Activated CD4-positive, alpha-beta T cell treated with anti-CD3 and anti-CD28 coated beads, Interleukin-2, amount 10 ng/mL, durations not matched to agents 7 days and 5 days (primary cell): ENCODE measurements around the gene MEPE. TPM values are rescaled to one million over a fixed set of nuclear protein-coding genes. Genes with fewer than 3 reads are reported as not detected.

Experiments used
- CTCF ChIA-PET: fragments of 350-600 bp; sonication (Branson Sonifier 250); formaldehyde crosslinking; loops from one replicate; lab custom pipeline; 2021; ENCODE audit warnings: antibody characterized with exemption; lab: Charles Lee
- POLR2A ChIA-PET: fragments of 350-600 bp; sonication (Branson Sonifier 250); formaldehyde crosslinking; loops from one replicate; lab custom pipeline; 2021; ENCODE audit warnings: antibody characterized with exemption; lab: Charles Lee
- DNase-seq: peaks from one replicate; pipeline ENCODE4 v3.0.0-alpha.2; 2020
- H3K27ac Mint-ChIP-seq: one replicate; pipeline ENCODE4 v1.8.0; 2021; ENCODE audit warnings: mild to moderate bottlenecking, moderate library complexity, mixed read lengths
- H3K27me3 Mint-ChIP-seq: one replicate; pipeline ENCODE4 v1.8.0; 2021; ENCODE audit warnings: mixed read lengths
- H3K36me3 Mint-ChIP-seq: one replicate; pipeline ENCODE4 v1.8.0; 2021; ENCODE audit warnings: low read depth, mixed read lengths
- H3K4me1 Mint-ChIP-seq: one replicate; pipeline ENCODE4 v1.8.0; 2021; ENCODE audit warnings: mixed read lengths
- H3K4me3 Mint-ChIP-seq: one replicate; pipeline ENCODE4 v1.8.0; 2021; ENCODE audit warnings: mild to moderate bottlenecking, moderate library complexity, mixed read lengths
- H3K9me3 Mint-ChIP-seq: one replicate; pipeline ENCODE4 v1.8.0; 2021; ENCODE audit warnings: mixed read lengths
- total RNA-seq, 2 experiments: library from RNA; stranded (reverse); gene quantifications; one replicate each; pipeline ENCODE4 v1.2.3, GENCODE V29; 2021

MEPE gene
- total RNA-seq, 2 experiments from 2014 or later: not detected

DNA sequence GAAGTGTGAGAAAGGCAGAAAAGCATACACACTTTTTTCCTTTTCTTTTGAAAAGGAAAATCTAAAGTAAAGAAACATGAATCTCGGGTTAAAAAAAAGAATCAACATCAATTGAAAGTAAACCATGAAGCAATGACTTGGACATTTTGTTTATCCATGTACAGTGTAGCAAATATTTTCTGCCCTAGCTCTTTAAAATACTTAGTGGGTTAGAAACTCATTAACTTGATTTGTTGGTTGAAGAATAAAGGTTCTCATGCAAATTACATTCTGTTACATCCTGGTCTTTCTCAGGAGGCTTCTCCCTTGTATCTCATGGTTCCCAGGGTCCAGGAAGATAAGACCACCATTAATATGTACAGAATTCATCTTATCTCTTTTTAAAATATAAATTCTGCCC lies 9.0 kb upstream of the MEPE start:
- no peak for DNase-seq
- Mint-ChIP-seq H3K27me3 (peaks cover 10% of the 10 kb centered on the region), H3K36me3 (no peaks in the 10 kb centered on the region), H3K27ac (no peak overlapping the region), H3K4me3 (no peak overlapping the region), H3K9me3 (no peaks in the 10 kb centered on the region), H3K4me1 (no peaks in the 10 kb centered on the region)
- CTCF ChIA-PET: interaction anchor here (1.2 kb wide), 1 partner anchor 25 kb away, joined by 4 read pairs; no protein-coding TSS in a partner anchor
- POLR2A ChIA-PET: no interaction called here

GRCh38 chr4:87824352-87824751 lies 8.4 kb upstream of the MEPE start:
- POLR2A ChIA-PET: no interaction called here

DNA sequence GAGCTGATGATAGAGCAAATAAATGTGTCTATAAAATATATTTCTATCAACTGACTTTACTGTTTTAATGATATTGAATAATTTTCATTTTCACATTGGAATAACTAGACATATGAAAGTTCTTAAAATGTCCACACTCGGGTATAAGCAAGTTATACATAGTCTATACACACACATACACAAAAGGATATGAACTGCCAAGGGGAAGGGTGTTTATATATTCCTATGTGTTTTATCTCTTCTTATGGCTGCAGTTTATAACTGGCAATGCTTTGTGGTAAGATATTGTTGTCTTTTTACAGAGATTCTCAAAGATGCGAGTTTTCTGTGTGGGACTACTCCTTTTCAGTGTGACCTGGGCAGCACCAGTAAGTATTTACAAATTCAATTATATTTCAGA lies 1.6 kb downstream of the MEPE start:
- Mint-ChIP-seq H3K36me3 (no peaks in the 10 kb centered on the region), H3K27me3 (peaks cover 27% of the 10 kb centered on the region), H3K9me3 (no peaks in the 10 kb centered on the region), H3K4me3 (no peak overlapping the region), H3K4me1 (no peaks in the 10 kb centered on the region), H3K27ac (no peak overlapping the region)
- ChIA-PET CTCF (no interaction called here), POLR2A (no interaction called here)
- no peak for DNase-seq

More at GRCh38 chr4:87824352-87824751, 8.4 kb upstream of the MEPE start:
- H3K36me3 Mint-ChIP-seq: no peaks in the 10 kb centered on the region
- H3K9me3 Mint-ChIP-seq: no peaks in the 10 kb centered on the region
- H3K27ac Mint-ChIP-seq: no peak overlapping the region
- H3K27me3 Mint-ChIP-seq: peaks cover 12% of the 10 kb centered on the region
- no peak for DNase-seq
- H3K4me3 Mint-ChIP-seq: no peak overlapping the region
- H3K4me1 Mint-ChIP-seq: no peaks in the 10 kb centered on the region
- CTCF ChIA-PET: interaction anchor here (1.2 kb wide), 1 partner anchor 24 kb away, joined by 4 read pairs; no protein-coding TSS in a partner anchor

DNA sequence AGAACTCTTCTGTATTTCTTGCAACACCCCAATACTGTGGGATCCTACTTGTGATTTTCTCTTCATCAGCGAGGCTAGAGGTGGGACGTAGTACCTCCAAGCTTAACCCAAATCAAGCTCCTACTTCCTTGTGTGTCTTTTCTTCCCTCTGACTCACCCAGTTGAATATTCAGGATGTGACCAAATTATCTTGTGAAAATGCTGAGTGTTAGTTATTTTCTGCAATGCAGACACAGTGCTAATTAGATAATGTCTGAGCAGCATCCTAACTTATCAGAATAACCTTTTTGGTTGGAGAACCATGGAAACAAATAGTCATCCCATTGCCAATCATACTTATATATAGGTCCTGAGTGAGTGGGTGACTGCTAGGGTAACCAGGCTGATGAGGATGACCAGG lies 2.4 kb downstream of the MEPE start:
- H3K4me1 Mint-ChIP-seq: no peaks in the 10 kb centered on the region
- ChIA-PET CTCF (no interaction called here), POLR2A (no interaction called here)
- DNase-seq: no peak
- peaks cover 23% of the 10 kb centered on the region for H3K27me3 Mint-ChIP-seq
- no peak overlapping the region for H3K4me3 Mint-ChIP-seq
- no peaks in the 10 kb centered on the region for H3K36me3 Mint-ChIP-seq
- H3K27ac Mint-ChIP-seq: no peak overlapping the region
- no peaks in the 10 kb centered on the region for H3K9me3 Mint-ChIP-seq

GRCh38 chr4:87835743-87836142 lies 3.0 kb downstream of the MEPE start:
- DNase-seq: no peak
- Mint-ChIP-seq H3K27ac (no peak overlapping the region), H3K9me3 (no peaks in the 10 kb centered on the region), H3K36me3 (no peaks in the 10 kb centered on the region), H3K27me3 (peaks cover 25% of the 10 kb centered on the region), H3K4me3 (no peak overlapping the region), H3K4me1 (no peaks in the 10 kb centered on the region)
- POLR2A ChIA-PET: no interaction called here
- CTCF ChIA-PET: interaction anchor here (0.5 kb wide), 1 partner anchor 1890 kb away, joined by 7 read pairs; no protein-coding TSS in a partner anchor

GRCh38 chr4:87838205-87838604 lies 5.4 kb downstream of the MEPE start:
- Mint-ChIP-seq H3K27ac (no peak overlapping the region), H3K9me3 (no peaks in the 10 kb centered on the region), H3K36me3 (no peaks in the 10 kb centered on the region), H3K4me1 (no peaks in the 10 kb centered on the region), H3K4me3 (no peak overlapping the region), H3K27me3 (peaks cover 26% of the 10 kb centered on the region)
- ChIA-PET CTCF (interaction anchor here (1.0 to 1.7 kb wide), 2 partner anchors 11 to 373 kb away, joined by 3 read pairs; no protein-coding TSS in a partner anchor), POLR2A (no interaction called here)
- no peak for DNase-seq

DNA sequence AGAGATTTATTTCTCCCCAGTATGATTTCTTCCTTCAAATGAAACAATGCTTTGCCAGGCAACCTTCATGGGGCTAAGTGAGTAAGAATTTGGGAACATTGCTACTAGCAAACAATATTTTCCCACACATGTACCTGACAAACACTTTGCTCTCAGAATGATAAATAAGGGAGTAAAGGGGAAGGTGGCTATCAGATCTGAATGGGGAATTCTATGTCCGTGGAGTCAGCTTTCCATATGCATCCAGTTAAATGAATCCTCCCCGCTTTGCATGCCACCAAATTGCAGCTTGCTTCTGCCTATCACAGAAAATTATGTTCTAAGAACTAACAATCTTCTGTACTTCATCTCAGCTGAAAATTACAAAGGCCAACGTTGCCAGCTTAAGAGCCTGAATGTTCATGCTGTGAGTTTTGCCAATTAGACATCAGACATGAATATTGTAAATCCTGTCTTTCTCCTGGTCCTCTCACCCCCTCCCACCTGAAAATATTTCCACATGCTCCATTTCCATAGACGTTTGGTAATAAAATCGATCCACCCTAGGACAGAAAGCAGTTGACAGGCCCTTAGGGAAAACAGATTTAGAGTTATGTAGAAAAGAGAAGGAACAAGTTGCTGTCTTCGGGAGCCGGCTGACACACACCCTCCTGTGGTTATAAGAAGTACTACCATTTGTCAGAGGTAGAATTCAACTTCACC lies 6.3 kb downstream of the MEPE start:
- Mint-ChIP-seq H3K4me3 (no peak overlapping the region), H3K27ac (no peak overlapping the region), H3K36me3 (no peaks in the 10 kb centered on the region), H3K4me1 (no peaks in the 10 kb centered on the region), H3K9me3 (no peaks in the 10 kb centered on the region), H3K27me3 (peaks cover 33% of the 10 kb centered on the region)
- no peak for DNase-seq
- ChIA-PET POLR2A (no interaction called here), CTCF (interaction anchor here (0.6 kb wide), 2 partner anchors 10 to 520 kb away, joined by 3 to 4 read pairs; no protein-coding TSS in a partner anchor)

DNA sequence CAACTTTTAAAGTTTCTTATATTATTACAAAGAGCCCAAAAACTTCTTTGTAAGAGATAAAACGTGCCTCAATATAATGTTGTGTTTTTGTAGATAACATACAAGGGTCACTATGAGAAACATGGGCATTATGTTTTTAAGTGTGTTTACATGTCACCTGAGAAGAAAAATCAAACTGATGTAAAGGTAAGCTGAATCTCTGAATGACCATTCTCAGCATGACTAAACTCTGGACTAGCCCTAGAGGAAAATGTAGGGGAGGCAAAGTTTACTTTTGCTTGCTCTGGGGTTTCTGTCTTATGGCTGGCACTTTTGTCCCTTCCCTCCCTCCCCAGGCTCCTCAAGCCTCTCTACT lies 6.8 kb downstream of the MEPE start:
- Mint-ChIP-seq H3K27me3 (peaks cover 32% of the 10 kb centered on the region), H3K27ac (no peak overlapping the region), H3K9me3 (no peaks in the 10 kb centered on the region), H3K4me1 (no peaks in the 10 kb centered on the region), H3K36me3 (no peaks in the 10 kb centered on the region), H3K4me3 (no peak overlapping the region)
- no peak for DNase-seq
- ChIA-PET POLR2A (no interaction called here), CTCF (no interaction called here)

GRCh38 chr4:87840149-87840548 lies 7.4 kb downstream of the MEPE start:
- Mint-ChIP-seq H3K9me3 (no peaks in the 10 kb centered on the region), H3K4me3 (no peak overlapping the region), H3K27me3 (peaks cover 33% of the 10 kb centered on the region), H3K36me3 (no peaks in the 10 kb centered on the region), H3K4me1 (no peaks in the 10 kb centered on the region), H3K27ac (no peak overlapping the region)
- ChIA-PET POLR2A (no interaction called here), CTCF (no interaction called here)
- DNase-seq: no peak

- no peak overlapping the region for H3K4me3 Mint-ChIP-seq
Measured at GRCh38 chr4:87843936-87844335, 11.2 kb downstream of the MEPE start.

GRCh38 chr4:87844452-87844851 lies 11.7 kb downstream of the MEPE start:
- Mint-ChIP-seq H3K27me3 (peaks cover 42% of the 10 kb centered on the region), H3K4me3 (no peak overlapping the region), H3K9me3 (no peaks in the 10 kb centered on the region), H3K36me3 (no peaks in the 10 kb centered on the region), H3K4me1 (peaks cover 12% of the 10 kb centered on the region), H3K27ac (no peak overlapping the region)
- ChIA-PET POLR2A (no interaction called here), CTCF (no interaction called here)
- no peak for DNase-seq

More at GRCh38 chr4:87843936-87844335, 11.2 kb downstream of the MEPE start:
- H3K27me3 Mint-ChIP-seq: peaks cover 46% of the 10 kb centered on the region
- H3K36me3 Mint-ChIP-seq: no peaks in the 10 kb centered on the region
- no peak for DNase-seq
- POLR2A ChIA-PET: no interaction called here
- CTCF ChIA-PET: no interaction called here
- no peaks in the 10 kb centered on the region for H3K9me3 Mint-ChIP-seq
- no peak overlapping the region for H3K27ac Mint-ChIP-seq
- peaks cover 7% of the 10 kb centered on the region for H3K4me1 Mint-ChIP-seq

- Mint-ChIP-seq H3K27me3 (peaks cover 36% of the 10 kb centered on the region), H3K36me3 (no peaks in the 10 kb centered on the region), H3K9me3 (no peaks in the 10 kb centered on the region), H3K27ac (no peak overlapping the region), H3K4me1 (peaks cover 18% of the 10 kb centered on the region), H3K4me3 (no peak overlapping the region)
- ChIA-PET POLR2A (no interaction called here), CTCF (interaction anchor here (0.9 to 1.6 kb wide), 2 partner anchors 15 to 431 kb away, joined by 3 to 6 read pairs; no protein-coding TSS in a partner anchor)
- no peak for DNase-seq
Measured at GRCh38 chr4:87846226-87846625, 13.5 kb downstream of the MEPE start.

- CTCF ChIA-PET: interaction anchor here (0.6 to 1.2 kb wide), 7 partner anchors 11 to 926 kb away, joined by 3 to 5 read pairs (median 4); no protein-coding TSS in a partner anchor
- POLR2A ChIA-PET: interaction anchor here (0.6 kb wide), 1 partner anchor 29 kb away, joined by 5 read pairs; no protein-coding TSS in a partner anchor
- no peak overlapping the region for H3K4me3 Mint-ChIP-seq
- no peaks in the 10 kb centered on the region for H3K36me3 Mint-ChIP-seq
- peak overlapping the region; percentile 22 for H3K27ac Mint-ChIP-seq
- peaks cover 18% of the 10 kb centered on the region for H3K4me1 Mint-ChIP-seq
- H3K27me3 Mint-ChIP-seq: peaks cover 26% of the 10 kb centered on the region
- H3K9me3 Mint-ChIP-seq: no peaks in the 10 kb centered on the region
- DNase-seq: peak; percentile 50
Measured at GRCh38 chr4:87848622-87849351, 16.0 kb downstream of the MEPE start.
